ENCODE results near the gene RIT2.

GRCh38 chr18:43079422-43079821 lies 36.1 kb downstream of the RIT2 start:
- no peak for TF ChIP-seq CTCF (IDR thresholded peaks at IDR 0.05)
- no peak for TF ChIP-seq POLR2A (IDR thresholded peaks at IDR 0.05)
- TF ChIP-seq EP300 (IDR thresholded peaks at IDR 0.05): no peak
